ENCODE data around the gene GALNT10.
"Not testable (repeated sequence)": the region's sequence is repeated elsewhere in the genome, so short reads cannot be mapped to it uniquely, and the experiment has no call there.

Gene GALNT10

GRCh38 chr5:154190595-154191304 is at the start of gene GALNT10:
Gene GALNT10, plus strand, starts transcription at chr5:154190733. Its CDS starts 134 bp downstream, at chr5:154190867.
- in situ Hi-C loops (cut with MboI; ENCODE audit: low sequenced_read_pairs): no loop called here

GRCh38 chr5:154141745-154142221 is 48.8 kb upstream of the GALNT10 start:
- in situ Hi-C loops (cut with MboI; ENCODE audit: low sequenced_read_pairs): no loop called here

GRCh38 chr5:154143211-154143641 is 47.3 kb upstream of the GALNT10 start:
- in situ Hi-C loops (cut with MboI; ENCODE audit: low sequenced_read_pairs): no loop called here

- in situ Hi-C loops (cut with MboI; ENCODE audit: low sequenced_read_pairs): no loop called here
Observed at GRCh38 chr5:154145268-154145667, 45.3 kb upstream of the GALNT10 start.

- in situ Hi-C loops (cut with MboI; ENCODE audit: low sequenced_read_pairs): no loop called here
Observed at GRCh38 chr5:154146409-154146808, 44.1 kb upstream of the GALNT10 start.

GRCh38 chr5:154147666-154148065 is 42.9 kb upstream of the GALNT10 start:
- in situ Hi-C loops (cut with MboI; ENCODE audit: low sequenced_read_pairs): no loop called here

GRCh38 chr5:154150471-154150870 is 40.1 kb upstream of the GALNT10 start:
- in situ Hi-C loops (cut with MboI; ENCODE audit: low sequenced_read_pairs): not testable (repeated sequence)

- in situ Hi-C loops (cut with MboI; ENCODE audit: low sequenced_read_pairs): no loop called here
Observed at GRCh38 chr5:154157483-154158378, 32.8 kb upstream of the GALNT10 start.

- in situ Hi-C loops (cut with MboI; ENCODE audit: low sequenced_read_pairs): no loop called here
Observed at GRCh38 chr5:154158379-154158737, 32.2 kb upstream of the GALNT10 start.

- in situ Hi-C loops (cut with MboI; ENCODE audit: low sequenced_read_pairs): no loop called here
Observed at GRCh38 chr5:154159343-154159742, 31.2 kb upstream of the GALNT10 start.

- in situ Hi-C loops (cut with MboI; ENCODE audit: low sequenced_read_pairs): no loop called here
Observed at GRCh38 chr5:154162539-154163151, 27.9 kb upstream of the GALNT10 start.

GRCh38 chr5:154163327-154164248 is 26.9 kb upstream of the GALNT10 start:
- in situ Hi-C loops (cut with MboI; ENCODE audit: low sequenced_read_pairs): no loop called here

GRCh38 chr5:154164249-154164581 is 26.3 kb upstream of the GALNT10 start:
- in situ Hi-C loops (cut with MboI; ENCODE audit: low sequenced_read_pairs): no loop called here

GRCh38 chr5:154165886-154166285 is 24.6 kb upstream of the GALNT10 start:
- in situ Hi-C loops (cut with MboI; ENCODE audit: low sequenced_read_pairs): no loop called here

GRCh38 chr5:154166901-154167791 is 23.4 kb upstream of the GALNT10 start:
- in situ Hi-C loops (cut with MboI; ENCODE audit: low sequenced_read_pairs): no loop called here

- in situ Hi-C loops (cut with MboI; ENCODE audit: low sequenced_read_pairs): no loop called here
Observed at GRCh38 chr5:154168395-154168794, 22.1 kb upstream of the GALNT10 start.

GRCh38 chr5:154172785-154173184 is 17.7 kb upstream of the GALNT10 start:
- in situ Hi-C loops (cut with MboI; ENCODE audit: low sequenced_read_pairs): no loop called here

GRCh38 chr5:154174091-154174490 is 16.4 kb upstream of the GALNT10 start:
- in situ Hi-C loops (cut with MboI; ENCODE audit: low sequenced_read_pairs): no loop called here

- in situ Hi-C loops (cut with MboI; ENCODE audit: low sequenced_read_pairs): no loop called here
Observed at GRCh38 chr5:154176181-154176580, 14.4 kb upstream of the GALNT10 start.

GRCh38 chr5:154178661-154179060 is 11.9 kb upstream of the GALNT10 start:
- in situ Hi-C loops (cut with MboI; ENCODE audit: low sequenced_read_pairs): no loop called here
